HCT116 (cell line): ENCODE results near the gene ETNK1. TPM values are rescaled to one million over a fixed set of nuclear protein-coding genes. Genes with fewer than 3 reads are reported as not detected.

Experiments
- ATAC-seq: fragments of 200-7000 bp; cut with Tn5 transposase; 2 replicates; pipeline ENCODE4 v1.9.1; 2020; ENCODE audit warnings: mild to moderate bottlenecking, moderate library complexity
- BruUV-seq: library from RNA; stranded (reverse); fragments of 400-500 nt; replicated peaks from 2 replicates; lab custom pipeline; 2021; lab: Mats Ljungman, UMichigan
- CTCF ChIA-PET: fragments of 300-600 bp; sonication (Branson Sonifier 250); formaldehyde crosslinking; loops from one replicate; lab custom pipeline; 2021; ENCODE audit warnings: antibody characterized with exemption; lab: Charles Lee
- POLR2A ChIA-PET: fragments of 300-600, 350-600 bp; sonication (Branson Sonifier 250); formaldehyde crosslinking; loops from one replicate; lab custom pipeline; 2021; ENCODE audit warnings: antibody characterized with exemption; lab: Charles Lee
- RAD21 ChIA-PET, 2 experiments: fragments of 300-600 bp; sonication (Branson Sonifier 250); formaldehyde crosslinking; loops; one replicate each; lab custom pipeline; 2023; ENCODE audit warnings: low total read pairs in 2 of 2; ENCODE audit not compliant: uncharacterized antibody in 2 of 2, unreplicated experiment in 2 of 2, low non-redundant PET in 1 of 2; lab: Charles Lee
- DNase-seq: peaks from one replicate; pipeline ENCODE4 v3.0.0-alpha.2; 2010; ENCODE audit warnings: low read depth, low spot score
- H2AFZ ChIP-seq: fragments of 200-600 bp; shearing (Covaris generic), sonication (generic); 2 replicates; pipeline ENCODE4 v1.6.1; 2017; ENCODE audit warnings: low read depth, mixed run types, mixed read lengths, antibody characterized with exemption, low read length; ENCODE audit not compliant: poor library complexity, severe bottlenecking
- H3K27ac ChIP-seq: 2 replicates; pipeline ENCODE4 v1.5.1; 2012; ENCODE audit warnings: low read depth, low read length
- H3K27me3 ChIP-seq: fragments of 200-600 bp; sonication (generic); 2 replicates; pipeline ENCODE4 v1.6.1; 2016; ENCODE audit warnings: mixed run types, low read length, mixed read lengths; ENCODE audit not compliant: insufficient read depth
- H3K36me3 ChIP-seq, 2 experiments: fragments of 200-500 bp in 1 of 2; fragments of 200-600 bp in 1 of 2; sonication (Bioruptor generic) in 1 of 2; sonication (generic) in 1 of 2; 2 replicates each; pipeline versions ENCODE4 v1.5.1 to v1.6.1; 2014 to 2016; ENCODE audit warnings: low read length in 2 of 2, inconsistent platforms in 1 of 2, mixed read lengths in 1 of 2, mixed run types in 1 of 2; ENCODE audit not compliant: insufficient read depth in 2 of 2, control insufficient read depth in 1 of 2
- H3K4me1 ChIP-seq, 2 experiments: fragments of 200-600 bp in 1 of 2; sonication (generic) in 1 of 2; 2 replicates each; pipeline versions ENCODE4 v1.5.1 to v1.6.1; 2012 to 2017; ENCODE audit warnings: low read length in 2 of 2, inconsistent platforms in 1 of 2, mild to moderate bottlenecking in 1 of 2, mixed read lengths in 1 of 2, mixed run types in 1 of 2, moderate library complexity in 1 of 2; ENCODE audit not compliant: insufficient read depth in 2 of 2, control insufficient read depth in 1 of 2
- H3K4me2 ChIP-seq: fragments of 200-600 bp; sonication (generic); 2 replicates; pipeline ENCODE4 v1.6.1; 2017; ENCODE audit warnings: mixed run types, low read length, mixed read lengths
- H3K4me3 ChIP-seq, 2 experiments: fragments of 200-600 bp in 1 of 2; sonication (generic) in 1 of 2; replicated peaks in 1 of 2; 2 replicates each; pipeline ENCODE4 v1.5.1; 2011 to 2016; ENCODE audit warnings: low read length in 2 of 2, control low read depth in 1 of 2, low read depth in 1 of 2, mild to moderate bottlenecking in 1 of 2, mixed read lengths in 1 of 2, mixed run types in 1 of 2
- H3K79me2 ChIP-seq: fragments of 200-600 bp; sonication (generic); 2 replicates; pipeline ENCODE4 v1.6.1; 2017; ENCODE audit warnings: mild to moderate bottlenecking, mixed run types, low read length, moderate library complexity, mixed read lengths; ENCODE audit not compliant: insufficient read depth
- H3K9ac ChIP-seq: fragments of 200-600 bp; sonication (generic); 2 replicates; pipeline ENCODE4 v1.6.1; 2016; ENCODE audit warnings: low read length, mixed read lengths
- H3K9me2 ChIP-seq: fragments of 200-600 bp; sonication (generic), shearing (Covaris generic); 2 replicates; pipeline ENCODE4 v1.6.1; 2017; ENCODE audit warnings: mixed run types, mild to moderate bottlenecking, moderate library complexity; ENCODE audit not compliant: insufficient read depth
- H3K9me3 ChIP-seq, 2 experiments: fragments of 200-500 bp in 1 of 2; fragments of 200-600 bp in 1 of 2; sonication (Bioruptor generic) in 1 of 2; sonication (generic) in 1 of 2; 2 replicates each; pipeline ENCODE4 v1.6.1; 2014 to 2017; ENCODE audit warnings: low read length in 2 of 2, mixed read lengths in 2 of 2, inconsistent platforms in 1 of 2, low read depth in 1 of 2, mild to moderate bottlenecking in 1 of 2, mixed run types in 1 of 2, moderate library complexity in 1 of 2; ENCODE audit not compliant: control insufficient read depth in 1 of 2, insufficient read depth in 1 of 2
- H4K20me1 ChIP-seq: fragments of 200-600 bp; sonication (generic), shearing (Covaris generic); 2 replicates; pipeline ENCODE4 v1.6.1; 2017; ENCODE audit warnings: mixed run types, mild to moderate bottlenecking, moderate library complexity; ENCODE audit not compliant: insufficient read depth
- CBX3 ChIP-seq: IDR thresholded peaks from 2 replicates; pipeline ENCODE4 v1.6.1; 2012; ENCODE audit warnings: low read depth
- CTCF ChIP-seq, 3 experiments: fragments of 200-600 bp in 1 of 3; sonication (generic) in 1 of 3; IDR thresholded peaks in 2 of 3; conservative IDR thresholded peaks in 1 of 3; 2 replicates each; pipeline ENCODE4 v1.5.1; 2012 to 2017; ENCODE audit warnings: low read depth in 2 of 3, low read length in 2 of 3, antibody characterized with exemption in 1 of 3, borderline replicate concordance in 1 of 3, control low read depth in 1 of 3, mild to moderate bottlenecking in 1 of 3, mixed read lengths in 1 of 3, mixed run types in 1 of 3, moderate library complexity in 1 of 3; ENCODE audit not compliant: insufficient read depth in 1 of 3
- EGR1 ChIP-seq: IDR thresholded peaks from 2 replicates; pipeline ENCODE4 v1.6.1; 2012; ENCODE audit warnings: low read depth
- EZH2 ChIP-seq: fragments of 200-600 bp; sonication (generic); IDR thresholded peaks from 2 replicates; pipeline ENCODE4 v1.6.1; 2017; ENCODE audit warnings: antibody characterized with exemption, mixed run types
- TCF7L2 ChIP-seq: IDR thresholded peaks from 2 replicates; pipeline ENCODE4 v1.7.0; 2011; ENCODE audit warnings: borderline replicate concordance, inconsistent platforms; ENCODE audit not compliant: insufficient read depth, insufficient read length; ENCODE audit errors: extremely low read depth
- ZNF274 ChIP-seq: fragments of 200-500 bp; sonication (Bioruptor generic); IDR thresholded peaks from 2 replicates; pipeline ENCODE4 v1.6.1; 2014; ENCODE audit warnings: mild to moderate bottlenecking, low read depth, low read length, inconsistent platforms
- intact Hi-C: fragments of 100-400 bp; cut with micrococcal nuclease; formaldehyde crosslinking; loops from 2 replicates; pipeline ENCODE4 v1.10.0; 2022
- total RNA-seq: library from RNA; stranded (reverse); gene quantifications from one replicate; pipeline ENCODE4 v1.2.1, GENCODE V29; 2021; ENCODE audit not compliant: unreplicated experiment
- TF ChIP-seq, protein P1 (sequence below): IDR thresholded peaks from 2 replicates; pipeline ENCODE4 v1.6.1; 2012
- TF ChIP-seq, protein P2 (sequence below): IDR thresholded peaks from 2 replicates; pipeline ENCODE4 v1.6.1; 2011; ENCODE audit warnings: mild to moderate bottlenecking, low read length, moderate library complexity; ENCODE audit not compliant: insufficient replicate concordance; ENCODE audit errors: extremely low read depth
- TF ChIP-seq, protein P3 (sequence below): IDR thresholded peaks from 2 replicates; pipeline ENCODE4 v1.6.1; 2012; ENCODE audit warnings: low read depth

The ETNK1 gene
- total RNA-seq, 1 experiment from 2014 or later: 83.6 TPM

GRCh38 chr12:22686193-22686592 lies 61.2 kb downstream of the ETNK1 start:
- POLR2A ChIA-PET: interaction anchor here (0.7 kb wide), 1 partner anchor 142 kb away, joined by 4 read pairs; the partner anchor contains the start of gene C2CD5
- Histone ChIP-seq H3K79me2 (no peaks in the 10 kb centered on the region), H3K9me2 (no peaks in the 10 kb centered on the region), H3K27me3 (no peaks in the 10 kb centered on the region), H3K27ac (no peak overlapping the region), H2AFZ (no peak overlapping the region), H3K4me3 (no peak overlapping the region), H3K9me3 (no peaks in the 10 kb centered on the region), H3K4me2 (no peak overlapping the region), H3K9ac (no peak overlapping the region), H3K4me1 (no peaks in the 10 kb centered on the region), H3K36me3 (0 out of 4 replicates have a peak, but pooled peaks cover 2 to 4% of the 10 kb centered on the region in 2 experiments), H4K20me1 (peaks cover 13% of the 10 kb centered on the region; the same call in 1 of the 2 replicates)
- RAD21 ChIA-PET: no interaction called here
- TF ChIP-seq EGR1 (no peak), TCF7L2 (no peak), CBX3 (no peak), CTCF (IDR thresholded peaks at IDR 0.05 in 2 of 3, conservative IDR thresholded peaks at IDR 0.05 in 1 of 3; ENCODE audit: borderline replicate concordance in 1 of 3, insufficient read depth in 1 of 3, low read depth in 2 of 3, low read length in 2 of 3) (no peak), ZNF274 (no peak), EZH2 (no peak)
- TF ChIP-seq, protein P1, sequence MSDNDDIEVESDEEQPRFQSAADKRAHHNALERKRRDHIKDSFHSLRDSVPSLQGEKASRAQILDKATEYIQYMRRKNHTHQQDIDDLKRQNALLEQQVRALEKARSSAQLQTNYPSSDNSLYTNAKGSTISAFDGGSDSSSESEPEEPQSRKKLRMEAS: no peak
- TF ChIP-seq, protein P2, sequence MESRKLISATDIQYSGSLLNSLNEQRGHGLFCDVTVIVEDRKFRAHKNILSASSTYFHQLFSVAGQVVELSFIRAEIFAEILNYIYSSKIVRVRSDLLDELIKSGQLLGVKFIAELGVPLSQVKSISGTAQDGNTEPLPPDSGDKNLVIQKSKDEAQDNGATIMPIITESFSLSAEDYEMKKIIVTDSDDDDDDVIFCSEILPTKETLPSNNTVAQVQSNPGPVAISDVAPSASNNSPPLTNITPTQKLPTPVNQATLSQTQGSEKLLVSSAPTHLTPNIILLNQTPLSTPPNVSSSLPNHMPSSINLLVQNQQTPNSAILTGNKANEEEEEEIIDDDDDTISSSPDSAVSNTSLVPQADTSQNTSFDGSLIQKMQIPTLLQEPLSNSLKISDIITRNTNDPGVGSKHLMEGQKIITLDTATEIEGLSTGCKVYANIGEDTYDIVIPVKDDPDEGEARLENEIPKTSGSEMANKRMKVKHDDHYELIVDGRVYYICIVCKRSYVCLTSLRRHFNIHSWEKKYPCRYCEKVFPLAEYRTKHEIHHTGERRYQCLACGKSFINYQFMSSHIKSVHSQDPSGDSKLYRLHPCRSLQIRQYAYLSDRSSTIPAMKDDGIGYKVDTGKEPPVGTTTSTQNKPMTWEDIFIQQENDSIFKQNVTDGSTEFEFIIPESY: no peak
- TF ChIP-seq, protein P3, sequence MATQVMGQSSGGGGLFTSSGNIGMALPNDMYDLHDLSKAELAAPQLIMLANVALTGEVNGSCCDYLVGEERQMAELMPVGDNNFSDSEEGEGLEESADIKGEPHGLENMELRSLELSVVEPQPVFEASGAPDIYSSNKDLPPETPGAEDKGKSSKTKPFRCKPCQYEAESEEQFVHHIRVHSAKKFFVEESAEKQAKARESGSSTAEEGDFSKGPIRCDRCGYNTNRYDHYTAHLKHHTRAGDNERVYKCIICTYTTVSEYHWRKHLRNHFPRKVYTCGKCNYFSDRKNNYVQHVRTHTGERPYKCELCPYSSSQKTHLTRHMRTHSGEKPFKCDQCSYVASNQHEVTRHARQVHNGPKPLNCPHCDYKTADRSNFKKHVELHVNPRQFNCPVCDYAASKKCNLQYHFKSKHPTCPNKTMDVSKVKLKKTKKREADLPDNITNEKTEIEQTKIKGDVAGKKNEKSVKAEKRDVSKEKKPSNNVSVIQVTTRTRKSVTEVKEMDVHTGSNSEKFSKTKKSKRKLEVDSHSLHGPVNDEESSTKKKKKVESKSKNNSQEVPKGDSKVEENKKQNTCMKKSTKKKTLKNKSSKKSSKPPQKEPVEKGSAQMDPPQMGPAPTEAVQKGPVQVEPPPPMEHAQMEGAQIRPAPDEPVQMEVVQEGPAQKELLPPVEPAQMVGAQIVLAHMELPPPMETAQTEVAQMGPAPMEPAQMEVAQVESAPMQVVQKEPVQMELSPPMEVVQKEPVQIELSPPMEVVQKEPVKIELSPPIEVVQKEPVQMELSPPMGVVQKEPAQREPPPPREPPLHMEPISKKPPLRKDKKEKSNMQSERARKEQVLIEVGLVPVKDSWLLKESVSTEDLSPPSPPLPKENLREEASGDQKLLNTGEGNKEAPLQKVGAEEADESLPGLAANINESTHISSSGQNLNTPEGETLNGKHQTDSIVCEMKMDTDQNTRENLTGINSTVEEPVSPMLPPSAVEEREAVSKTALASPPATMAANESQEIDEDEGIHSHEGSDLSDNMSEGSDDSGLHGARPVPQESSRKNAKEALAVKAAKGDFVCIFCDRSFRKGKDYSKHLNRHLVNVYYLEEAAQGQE: no peak
- CTCF ChIA-PET: no interaction called here
- ATAC-seq (no peak), DNase-seq (no peak)
- no TSS peak for BruUV-seq
- intact Hi-C loops: no loop called here
